ENCODE data around the gene BICD2. TPM values are rescaled to one million over a fixed set of nuclear protein-coding genes. Genes with fewer than 3 reads are reported as not detected.

Gene BICD2
- total and polyA plus RNA-seq, 2 experiments from 2014 or later: 25.6 to 45.0 TPM

- Histone ChIP-seq H3F3A (ENCODE audit: insufficient read depth) (peaks cover 20% of the 10 kb centered on the region; the same call in 1 of the 2 replicates), H3K4me2 (ENCODE audit: unreplicated experiment) (no peak overlapping the region), H4K20me1 (ENCODE audit: insufficient read depth) (no peaks in the 10 kb centered on the region), H3K4me3 (no peak overlapping the region), H3K27ac (no peak overlapping the region), H3K36me3 (ENCODE audit: low read depth) (peaks cover 22% of the 10 kb centered on the region; the same call in 1 of the 2 replicates), H2AFZ (no peak overlapping the region), H3K9ac (no peak overlapping the region), H3K9me3 (ENCODE audit: low read depth) (no peaks in the 10 kb centered on the region), H3K4me1 (ENCODE audit: insufficient read depth) (no peaks in the 10 kb centered on the region), H3K79me2 (ENCODE audit: insufficient read depth) (no peaks in the 10 kb centered on the region; the same call in 1 of the 2 replicates), H3K27me3 (replicated peaks; ENCODE audit: insufficient read depth) (no peaks in the 10 kb centered on the region), H3K9me2 (ENCODE audit: insufficient read depth) (no peaks in the 10 kb centered on the region)
- in situ Hi-C loops (cut with MboI): no loop called here
- TF ChIP-seq EZH2 (IDR thresholded peaks at IDR 0.05; ENCODE audit: insufficient read depth, poor library complexity, severe bottlenecking) (no peak), EZH2phosphoT487 (IDR thresholded peaks at IDR 0.05; ENCODE audit: insufficient read depth, low read depth) (no peak)
- no peak for DNase-seq
- 91% methylated on average over 6 of the region's 6 CpGs for WGBS, 2 experiments (ENCODE audit: low coverage in 1 of 2, low lambda C conversion rate in 2 of 2, missing lambda C conversion rate in 2 of 2)
Observed at GRCh38 chr9:92711844-92712243, 52.8 kb downstream of the BICD2 start.

- Histone ChIP-seq H2AFZ (no peak overlapping the region), H3K4me2 (ENCODE audit: unreplicated experiment) (no peak overlapping the region), H3K4me1 (ENCODE audit: insufficient read depth) (peaks cover 2% of the 10 kb centered on the region; the same call in 1 of the 2 replicates), H3F3A (ENCODE audit: insufficient read depth) (peaks cover 20% of the 10 kb centered on the region; the same call in 1 of the 2 replicates), H3K27me3 (replicated peaks; ENCODE audit: insufficient read depth) (no peaks in the 10 kb centered on the region), H3K79me2 (ENCODE audit: insufficient read depth) (no peaks in the 10 kb centered on the region), H3K4me3 (no peak overlapping the region), H3K36me3 (ENCODE audit: low read depth) (peaks cover 22% of the 10 kb centered on the region; the same call in 1 of the 2 replicates), H3K9me2 (ENCODE audit: insufficient read depth) (no peaks in the 10 kb centered on the region), H3K27ac (no peak overlapping the region), H3K9ac (no peak overlapping the region), H4K20me1 (ENCODE audit: insufficient read depth) (no peaks in the 10 kb centered on the region), H3K9me3 (ENCODE audit: low read depth) (no peaks in the 10 kb centered on the region)
- no peak for DNase-seq
- WGBS, 2 experiments (ENCODE audit: low coverage in 1 of 2, low lambda C conversion rate in 2 of 2, missing lambda C conversion rate in 2 of 2): 96 to 98% methylated on average over 2 of the region's 2 CpGs
- in situ Hi-C loops (cut with MboI): no loop called here
- TF ChIP-seq EZH2phosphoT487 (IDR thresholded peaks at IDR 0.05; ENCODE audit: insufficient read depth, low read depth) (no peak), EZH2 (IDR thresholded peaks at IDR 0.05; ENCODE audit: insufficient read depth, poor library complexity, severe bottlenecking) (no peak)
Observed at GRCh38 chr9:92711146-92711545, 53.5 kb downstream of the BICD2 start.

- Histone ChIP-seq H3K27me3 (replicated peaks; ENCODE audit: insufficient read depth) (no peaks in the 10 kb centered on the region), H3K9ac (no peak overlapping the region), H3K4me2 (ENCODE audit: unreplicated experiment) (no peak overlapping the region), H3K4me3 (no peak overlapping the region), H3K36me3 (ENCODE audit: low read depth) (peaks cover 19% of the 10 kb centered on the region; the same call in 1 of the 2 replicates), H3K9me2 (ENCODE audit: insufficient read depth) (no peaks in the 10 kb centered on the region), H2AFZ (no peak overlapping the region), H3K79me2 (ENCODE audit: insufficient read depth) (no peaks in the 10 kb centered on the region), H4K20me1 (ENCODE audit: insufficient read depth) (no peaks in the 10 kb centered on the region), H3K4me1 (ENCODE audit: insufficient read depth) (peaks cover 4% of the 10 kb centered on the region; the same call in 1 of the 2 replicates), H3K9me3 (ENCODE audit: low read depth) (no peaks in the 10 kb centered on the region), H3F3A (ENCODE audit: insufficient read depth) (peaks cover 20% of the 10 kb centered on the region; the same call in 1 of the 2 replicates), H3K27ac (no peak overlapping the region)
- in situ Hi-C loops (cut with MboI): no loop called here
- no peak for DNase-seq
- TF ChIP-seq EZH2 (IDR thresholded peaks at IDR 0.05; ENCODE audit: insufficient read depth, poor library complexity, severe bottlenecking) (no peak), EZH2phosphoT487 (IDR thresholded peaks at IDR 0.05; ENCODE audit: insufficient read depth, low read depth) (no peak)
- WGBS, 2 experiments (ENCODE audit: low coverage in 1 of 2, low lambda C conversion rate in 2 of 2, missing lambda C conversion rate in 2 of 2): 77 to 78% methylated on average over 3 of the region's 3 CpGs
Observed at GRCh38 chr9:92710368-92710767, 54.3 kb downstream of the BICD2 start.

- Histone ChIP-seq H3K4me2 (ENCODE audit: unreplicated experiment) (no peak overlapping the region), H3K9me2 (ENCODE audit: insufficient read depth) (no peaks in the 10 kb centered on the region), H3K9ac (no peak overlapping the region), H3K27me3 (replicated peaks; ENCODE audit: insufficient read depth) (no peaks in the 10 kb centered on the region), H3K9me3 (ENCODE audit: low read depth) (no peaks in the 10 kb centered on the region), H3K36me3 (ENCODE audit: low read depth) (peaks cover 16% of the 10 kb centered on the region; the same call in 1 of the 2 replicates), H3K4me1 (ENCODE audit: insufficient read depth) (peaks cover 4% of the 10 kb centered on the region; the same call in 1 of the 2 replicates), H4K20me1 (ENCODE audit: insufficient read depth) (no peaks in the 10 kb centered on the region), H3K4me3 (no peak overlapping the region), H2AFZ (no peak overlapping the region), H3K27ac (no peak overlapping the region), H3F3A (ENCODE audit: insufficient read depth) (peaks cover 20% of the 10 kb centered on the region; the same call in 1 of the 2 replicates), H3K79me2 (ENCODE audit: insufficient read depth) (no peaks in the 10 kb centered on the region)
- TF ChIP-seq EZH2 (IDR thresholded peaks at IDR 0.05; ENCODE audit: insufficient read depth, poor library complexity, severe bottlenecking) (no peak), EZH2phosphoT487 (IDR thresholded peaks at IDR 0.05; ENCODE audit: insufficient read depth, low read depth) (no peak)
- 98 to 100% methylated on average over 3 of the region's 3 CpGs for WGBS, 2 experiments (ENCODE audit: low coverage in 1 of 2, low lambda C conversion rate in 2 of 2, missing lambda C conversion rate in 2 of 2)
- in situ Hi-C loops (cut with MboI): no loop called here
- DNase-seq: no peak
Observed at GRCh38 chr9:92709954-92710353, 54.7 kb downstream of the BICD2 start.
